ENCODE results near the gene DLG2. TPM values are rescaled to one million over a fixed set of nuclear protein-coding genes. Genes with fewer than 3 reads are reported as not detected.
"Not testable (repeated sequence)": the region's sequence is repeated elsewhere in the genome, so short reads cannot be mapped to it uniquely, and the experiment has no call there.

Gene DLG2
- polyA plus RNA-seq, 4 donors, result 10.8 to 15.6 (median 12.2) TPM

- DNase-seq (ENCODE audit: low read depth in 4 of 4, low spot score in 2 of 4), result no peak
Observed at GRCh38 chr11:83438438-83438837, 2188.7 kb downstream of the DLG2 start.

DNA sequence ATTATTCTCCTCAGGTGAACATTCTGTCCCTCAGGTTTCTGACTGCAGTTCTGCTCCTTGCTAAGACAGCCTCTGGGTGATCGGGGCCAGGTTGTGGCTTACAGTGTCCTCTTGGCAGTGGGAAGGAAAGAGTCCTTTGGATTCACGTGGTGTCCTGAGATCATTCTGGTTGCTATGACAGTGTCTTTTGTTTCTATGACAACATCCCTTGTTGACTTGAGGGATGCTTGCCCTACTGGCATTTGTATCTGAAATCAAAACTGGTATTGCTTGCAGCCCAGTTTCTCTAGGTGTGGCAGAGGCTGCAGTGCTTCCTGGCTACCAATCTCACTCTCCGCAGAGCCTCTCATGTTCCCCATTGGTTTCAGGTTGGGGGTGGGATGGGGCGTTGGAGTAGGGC is 2189.2 kb downstream of the DLG2 start:
- DNase-seq (ENCODE audit: low read depth in 4 of 4, low spot score in 2 of 4), result no peak

GRCh38 chr11:83436855-83437254 is 2190.3 kb downstream of the DLG2 start:
- DNase-seq (ENCODE audit: low read depth in 4 of 4, low spot score in 2 of 4), result no peak

GRCh38 chr11:83434812-83435211 is 2192.3 kb downstream of the DLG2 start:
- not testable (repeated sequence) for DNase-seq (ENCODE audit: low read depth in 4 of 4, low spot score in 2 of 4)

DNA sequence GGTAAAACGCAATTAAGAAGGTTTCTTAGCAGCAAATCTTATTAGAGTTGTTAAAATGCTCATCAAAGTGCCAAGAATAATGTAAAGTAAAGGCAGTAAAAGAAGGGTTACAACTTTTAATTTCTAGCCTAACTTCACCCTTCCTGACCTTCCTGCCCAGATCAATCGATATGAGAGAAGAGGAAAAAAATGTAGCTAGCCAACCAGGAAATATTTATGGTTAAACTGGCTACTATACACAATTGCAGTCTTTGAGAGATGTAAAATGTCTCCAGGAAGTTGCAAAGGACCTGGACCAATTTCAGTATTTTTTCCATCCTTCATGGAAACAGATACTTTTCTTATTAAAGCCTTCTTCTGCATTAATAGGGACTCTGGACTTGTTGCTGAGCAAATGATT is 2199.2 kb downstream of the DLG2 start:
- no peak for DNase-seq (ENCODE audit: low read depth in 4 of 4, low spot score in 2 of 4)

DNA sequence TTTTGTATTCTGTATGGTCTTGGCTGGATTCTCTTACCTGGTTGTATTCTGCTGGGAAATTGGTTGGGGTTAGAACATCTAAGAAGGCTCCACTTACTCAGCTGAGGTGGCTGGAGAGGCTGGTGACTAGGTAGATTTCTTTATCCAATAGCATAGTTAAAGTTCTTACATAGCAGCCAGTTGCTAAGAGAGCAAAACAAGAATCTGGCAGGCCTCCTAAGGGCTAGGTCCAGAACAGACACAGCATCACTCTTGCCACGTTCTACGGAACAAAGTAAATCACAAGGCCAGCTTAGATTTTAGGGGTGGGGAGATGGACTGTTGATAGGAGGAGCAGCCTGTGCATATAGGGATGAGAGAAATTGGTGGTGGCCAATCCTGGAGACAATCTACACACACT is 2199.6 kb downstream of the DLG2 start:
- no peak for DNase-seq (ENCODE audit: low read depth in 4 of 4, low spot score in 2 of 4)

DNA sequence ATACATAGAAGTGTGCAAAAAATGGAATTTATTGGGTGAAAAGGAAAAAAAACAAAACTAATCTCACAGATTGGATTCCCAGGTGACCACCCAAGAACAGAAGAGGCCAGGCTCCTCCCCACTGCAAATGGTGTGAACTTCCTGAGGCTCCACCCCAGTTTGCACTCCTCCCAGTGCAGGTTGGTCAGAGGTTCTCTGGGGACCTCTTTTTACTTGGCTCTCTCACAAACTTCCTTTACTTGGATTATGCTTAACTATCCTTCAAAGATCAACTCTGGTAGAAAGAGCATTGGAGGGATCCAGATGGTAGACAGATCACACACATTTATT is 2202.0 kb downstream of the DLG2 start:
- DNase-seq (ENCODE audit: low read depth in 4 of 4, low spot score in 2 of 4), result no peak

- DNase-seq (ENCODE audit: low read depth in 4 of 4, low spot score in 2 of 4), result no peak
Observed at GRCh38 chr11:83424376-83425136, 2202.6 kb downstream of the DLG2 start.

DNA sequence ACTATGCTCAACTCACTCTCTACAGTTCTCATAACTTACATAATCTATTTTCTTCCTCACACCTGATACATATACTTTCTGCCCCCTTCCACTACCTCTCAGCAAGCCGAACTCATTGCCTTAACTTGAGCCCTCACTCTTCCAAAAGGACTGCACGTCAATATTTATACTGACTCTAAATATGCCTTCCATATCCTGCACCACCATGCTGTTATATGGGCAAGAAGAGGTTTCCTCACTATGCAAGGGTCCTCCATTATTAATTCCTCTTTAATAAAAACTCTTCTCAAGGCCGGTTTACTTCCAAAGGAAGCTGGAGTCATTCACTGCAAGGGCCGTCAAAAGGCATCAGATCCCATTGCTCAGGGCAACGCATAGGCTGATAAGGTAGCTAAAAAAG is 2204.5 kb downstream of the DLG2 start:
- DNase-seq (ENCODE audit: low read depth in 4 of 4, low spot score in 2 of 4), result not testable (repeated sequence)

GRCh38 chr11:83410605-83411565 is 2216.3 kb downstream of the DLG2 start:
- DNase-seq (ENCODE audit: low read depth in 4 of 4, low spot score in 2 of 4), result no peak

- no peak for DNase-seq (ENCODE audit: low read depth in 4 of 4, low spot score in 2 of 4)
Observed at GRCh38 chr11:83409891-83410290, 2217.3 kb downstream of the DLG2 start.

DNA sequence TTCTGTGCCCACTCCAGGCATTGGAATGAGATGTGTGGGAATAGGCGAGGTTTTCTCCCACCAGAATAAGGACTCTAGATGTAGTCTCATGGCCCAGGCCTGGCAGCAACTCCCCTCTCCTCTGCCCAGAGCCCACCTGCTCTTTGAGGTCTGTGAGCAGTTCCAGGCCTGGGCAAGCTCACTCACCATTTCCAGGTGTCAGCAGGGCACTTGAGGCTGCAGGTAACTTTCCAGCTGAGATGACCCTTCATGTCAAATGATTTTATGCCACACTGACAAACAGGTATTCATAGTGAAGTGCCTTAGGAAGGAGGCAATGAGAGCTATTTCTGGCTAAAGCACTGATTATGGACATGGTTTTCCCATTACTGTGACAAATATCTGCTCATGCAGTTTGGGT is 2217.7 kb downstream of the DLG2 start:
- DNase-seq (ENCODE audit: low read depth in 4 of 4, low spot score in 2 of 4), result no peak

DNA sequence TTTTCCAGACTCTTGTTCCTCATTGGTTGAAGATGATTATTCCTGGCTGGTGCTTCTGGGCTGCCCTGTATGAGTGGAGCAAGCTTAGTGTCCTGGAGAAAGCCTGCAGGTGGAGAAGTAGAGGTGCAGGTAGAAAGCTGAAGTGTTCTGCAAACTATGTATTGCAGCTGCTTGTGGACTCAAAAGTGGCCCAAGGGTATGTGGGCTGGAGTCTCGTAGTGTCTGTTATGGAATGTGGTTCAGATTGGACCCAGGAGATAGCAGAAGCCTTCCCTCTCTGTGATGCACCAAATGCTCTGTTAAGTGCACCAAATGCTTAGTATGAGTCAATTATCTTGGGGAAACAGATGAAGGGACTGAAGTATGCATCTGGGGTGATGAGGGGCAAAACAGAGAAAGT is 2218.2 kb downstream of the DLG2 start:
- no peak for DNase-seq (ENCODE audit: low read depth in 4 of 4, low spot score in 2 of 4)

Other genes starting within 250 kb of the DLG2 start
- 10 to 100 TPM; 58.6 to 71.9 (median 61.5) TPM for gene TMEM126B, start 1.2 kb upstream of the DLG2 start, polyA plus RNA-seq (ENCODE audit: insufficient read length in 4 of 4)
- 10 to 100 TPM; 30.2 to 37.2 (median 34.4) TPM for gene TMEM126A, start 20.6 kb upstream of the DLG2 start, polyA plus RNA-seq (ENCODE audit: insufficient read length in 4 of 4)
- gene CREBZF, start 37.8 kb upstream of the DLG2 start, polyA plus RNA-seq (ENCODE audit: insufficient read length in 4 of 4), result 100 to 1,000 TPM in 2 of 4 donors, 10 to 100 TPM in 2; 92.1 to 140 (median 108) TPM
- gene CCDC89, start 58.9 kb upstream of the DLG2 start, polyA plus RNA-seq (ENCODE audit: insufficient read length in 4 of 4), result 1 to 10 TPM; 3.3 to 5.2 (median 4.2) TPM
- 100 to 1,000 TPM in 1 of 4 donors, 10 to 100 TPM in 3; 55.3 to 102 (median 82.5) TPM for gene SYTL2, start 183.8 kb upstream of the DLG2 start, polyA plus RNA-seq (ENCODE audit: insufficient read length in 4 of 4)
- under 1 TPM in 1 of 4 donors, not detected in 3; 0.08 TPM for gene CCDC83, start 228.0 kb upstream of the DLG2 start, polyA plus RNA-seq (ENCODE audit: insufficient read length in 4 of 4)